SHP77 treated with DMSO at 0.1 percent for 48 hours (cell line): ENCODE measurements around the gene SMAGP.
"Not testable (repeated sequence)": the region's sequence is repeated elsewhere in the genome, so short reads cannot be mapped to it uniquely, and the experiment has no call there.

Source experiments
- DNase-seq: peaks from one replicate; lab custom pipeline; 2025; lab: John Stamatoyannopoulos, UW

Gene SMAGP

GRCh38 chr12:51225234-51225633 is 45.0 kb downstream of the SMAGP start:
- no peak for DNase-seq

DNA sequence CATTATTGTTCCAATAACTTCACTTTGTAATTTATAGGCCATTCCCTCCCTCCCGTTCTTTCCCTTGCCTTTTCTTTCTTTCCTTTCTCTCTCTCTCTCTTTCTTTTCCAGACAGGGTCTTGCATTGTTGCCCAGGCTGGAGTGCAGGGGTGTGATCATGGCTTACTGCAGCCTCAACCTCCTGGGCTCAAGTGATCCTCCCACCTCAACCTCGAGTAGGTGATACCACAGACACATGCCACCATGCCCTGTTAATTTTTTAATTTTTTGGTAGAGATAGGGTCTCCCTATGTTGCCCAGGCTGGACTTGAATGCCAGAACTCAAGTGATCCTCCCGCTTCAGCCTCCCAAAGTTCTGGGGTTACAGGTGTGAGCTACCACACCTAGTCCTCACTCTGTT is 45.6 kb downstream of the SMAGP start:
- no peak for DNase-seq

GRCh38 chr12:51222461-51222860 is 47.8 kb downstream of the SMAGP start:
- DNase-seq, result no peak

DNA sequence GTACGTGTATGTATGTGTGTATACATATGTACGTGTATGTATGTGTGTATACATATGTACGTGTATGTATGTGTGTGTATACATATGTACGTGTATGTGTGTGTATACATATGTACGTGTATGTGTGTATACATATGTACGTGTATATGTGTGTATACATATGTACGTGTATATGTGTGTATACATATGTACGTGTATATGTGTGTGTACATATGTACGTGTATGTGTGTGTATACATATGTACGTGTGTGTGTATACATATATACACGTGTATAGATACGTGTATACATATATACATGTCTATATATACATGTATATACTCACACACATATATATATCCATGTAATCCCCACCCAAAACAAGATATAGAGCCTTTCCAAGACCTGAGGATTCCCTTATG is 50.4 kb downstream of the SMAGP start:
- DNase-seq, result not testable (repeated sequence)

- DNase-seq, result no peak
Observed at GRCh38 chr12:51219322-51219721, 50.9 kb downstream of the SMAGP start.

- no peak for DNase-seq
Observed at GRCh38 chr12:51218607-51219161, 51.5 kb downstream of the SMAGP start.

DNA sequence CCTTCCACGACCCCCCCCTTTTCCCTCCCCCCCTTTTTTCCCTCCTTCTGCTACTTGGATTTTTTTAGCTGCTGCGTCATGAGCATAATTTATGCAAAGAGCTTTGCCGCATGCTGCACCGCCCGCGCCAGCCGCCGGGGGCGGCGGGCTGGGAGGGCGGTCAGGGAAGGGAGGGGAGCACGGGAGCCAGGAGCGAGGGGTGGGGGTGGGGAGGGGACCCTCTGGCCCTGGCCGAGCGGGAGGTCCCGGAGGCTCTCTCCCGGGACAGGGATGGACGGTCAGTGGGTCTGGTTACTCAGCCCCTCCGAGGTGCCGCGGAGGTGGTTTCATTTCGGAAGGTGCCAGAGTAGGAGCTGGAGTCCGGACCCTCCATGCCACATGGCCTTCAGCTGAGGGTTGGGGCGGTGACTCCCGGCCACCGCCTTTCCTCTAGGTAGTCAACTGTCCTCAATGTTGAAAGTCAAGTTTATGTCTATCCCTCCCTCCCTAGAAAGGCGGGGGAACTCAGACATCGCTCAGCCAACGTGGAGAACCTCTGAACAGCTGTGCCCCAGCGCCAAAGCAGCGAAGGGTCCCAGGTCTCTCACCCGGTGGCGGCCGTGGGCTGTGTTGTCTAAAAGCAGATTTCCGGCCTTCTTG is 52.1 kb downstream of the SMAGP start, which contains the start of gene POU6F1:
POU6F1 (minus strand) TSS at position 95 of the 639 bp plus-strand sequence. CDS start 11,226 bp downstream, outside the sequence.
- DNase-seq, result peak; percentile 12

GRCh38 chr12:51217133-51217967 is 52.9 kb downstream of the SMAGP start:
- no peak for DNase-seq

- DNase-seq, result no peak
Observed at GRCh38 chr12:51216642-51217041, 53.6 kb downstream of the SMAGP start.

DNA sequence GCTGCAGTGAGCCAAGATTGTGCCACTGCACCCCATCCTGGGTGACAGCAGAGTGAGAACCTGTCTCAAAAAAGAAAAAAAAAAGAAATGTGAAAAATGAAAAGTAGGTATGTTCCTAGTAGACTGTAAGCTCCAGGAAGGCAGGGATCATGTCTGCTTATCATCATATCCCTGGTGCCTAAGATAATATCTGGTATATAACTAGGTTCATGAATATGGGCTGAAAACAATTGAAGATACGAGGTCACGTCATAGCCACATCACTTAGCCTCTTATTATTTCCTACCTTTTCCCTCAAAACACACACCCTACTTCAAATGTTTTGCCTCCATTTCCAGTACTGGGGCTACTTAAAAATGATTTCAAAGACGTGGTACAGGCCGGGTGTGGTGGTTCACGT is 55.3 kb downstream of the SMAGP start:
- no peak for DNase-seq

GRCh38 chr12:51210690-51211395 is 59.4 kb downstream of the SMAGP start:
- DNase-seq, result no peak

GRCh38 chr12:51209259-51209658 is 61.0 kb downstream of the SMAGP start:
- no peak for DNase-seq

GRCh38 chr12:51208016-51208660 is 62.1 kb downstream of the SMAGP start:
- DNase-seq, result no peak

GRCh38 chr12:51205350-51205749 is 64.9 kb downstream of the SMAGP start:
- no peak for DNase-seq

DNA sequence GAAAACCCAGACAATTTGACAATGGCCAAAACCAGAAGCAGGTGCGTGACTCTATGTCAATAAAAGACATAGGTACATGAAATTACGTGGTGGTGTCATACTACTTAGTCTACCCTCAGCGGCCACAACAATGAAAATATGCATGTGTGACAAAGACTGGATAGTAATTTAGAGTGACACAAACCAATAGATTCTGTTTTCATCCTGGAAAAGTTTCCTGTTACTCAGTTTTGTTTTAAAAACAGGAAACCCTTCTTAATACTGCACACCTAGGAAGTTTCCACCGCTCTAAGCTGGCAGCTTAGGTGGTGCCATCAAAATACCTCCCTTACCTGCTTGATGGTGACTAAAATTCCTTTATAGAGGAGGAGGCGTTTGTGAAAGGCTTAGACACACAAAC is 67.5 kb downstream of the SMAGP start:
- DNase-seq, result no peak

DNA sequence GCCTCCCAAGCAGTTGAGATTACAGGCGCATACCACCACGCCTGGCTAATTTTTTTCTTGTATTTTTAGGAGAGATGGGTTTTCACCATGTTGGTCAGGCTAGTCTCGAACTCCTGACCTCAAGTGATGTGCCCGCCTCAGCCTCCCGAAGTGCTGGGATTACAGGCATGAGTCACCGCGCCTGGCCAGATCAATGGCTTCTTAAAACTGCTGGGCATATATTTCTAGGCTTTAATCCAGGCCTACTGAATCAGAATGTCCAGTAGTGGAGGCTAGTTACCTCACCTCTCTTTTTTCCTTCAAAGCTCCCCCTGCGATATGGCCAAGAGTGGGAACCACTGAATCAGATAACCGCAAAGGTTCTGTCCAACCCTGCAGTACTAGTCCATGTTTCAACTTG is 69.4 kb downstream of the SMAGP start:
- DNase-seq, result no peak

DNA sequence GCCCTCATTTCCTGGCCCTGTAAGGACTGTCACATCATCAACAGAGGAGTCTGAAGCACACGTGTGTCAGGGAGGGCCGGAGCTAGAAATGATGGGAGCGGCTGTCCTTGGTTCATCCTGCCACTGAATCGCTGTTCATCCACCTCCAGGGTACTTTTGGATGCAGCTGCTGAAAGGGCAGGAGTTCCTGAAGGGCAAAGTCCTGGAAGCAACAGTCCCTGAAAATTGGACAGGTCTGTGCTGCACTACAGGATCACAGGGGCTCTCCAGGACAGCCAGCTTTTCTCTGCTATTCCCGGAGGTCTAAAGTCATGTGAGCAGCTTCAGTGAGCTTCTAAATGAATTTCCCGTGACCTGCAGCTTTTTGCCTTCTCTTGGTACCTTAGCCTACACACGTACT is 70.1 kb downstream of the SMAGP start:
- no peak for DNase-seq

- no peak for DNase-seq
Observed at GRCh38 chr12:51199366-51199945, 70.8 kb downstream of the SMAGP start.

DNA sequence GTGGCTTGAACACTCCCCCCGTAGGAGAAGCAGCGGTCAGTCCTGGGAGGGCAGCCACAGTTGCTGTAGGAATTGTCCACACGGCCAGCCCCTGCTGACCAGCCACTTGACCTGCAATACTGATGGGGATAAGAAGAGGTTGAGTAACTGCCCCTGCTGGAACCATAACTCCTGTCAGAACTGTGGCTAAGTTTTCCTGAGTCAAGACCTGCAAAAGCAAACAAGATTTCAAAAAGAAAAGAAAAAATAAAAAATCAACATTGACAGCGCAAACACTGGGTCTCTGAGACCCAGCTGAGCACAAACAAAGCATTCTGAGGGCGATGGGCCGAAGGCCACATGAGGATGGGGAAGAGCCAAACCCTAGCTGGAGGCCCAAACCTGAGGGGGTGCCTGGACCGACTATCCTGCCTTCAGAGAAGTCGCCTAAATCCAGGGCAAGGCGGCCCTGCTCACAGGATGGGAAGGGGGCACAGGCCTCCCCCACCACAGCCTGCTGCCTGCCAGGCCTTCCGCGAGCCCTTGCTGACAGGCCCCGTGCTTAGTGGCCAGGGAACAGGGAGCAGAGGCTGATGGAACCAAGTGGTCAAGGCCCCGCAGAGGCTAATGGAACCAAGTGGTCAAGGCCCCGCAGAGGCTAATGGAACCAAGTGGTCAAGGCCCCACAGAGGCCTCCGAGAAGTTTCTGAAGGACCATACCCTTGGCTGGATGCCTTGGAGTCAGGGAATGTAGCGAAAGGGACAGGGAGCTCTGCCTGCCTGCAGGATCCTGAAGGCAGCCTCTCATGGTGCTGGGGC is 71.4 kb downstream of the SMAGP start:
- DNase-seq, result no peak

- no peak for DNase-seq
Observed at GRCh38 chr12:51197736-51198567, 72.3 kb downstream of the SMAGP start.
